Ovary (tissue), 3 donors: ENCODE results near the gene NIPBL.

ENCODE experiments used
- CTCF ChIP-seq, 3 donors: fragments of 450-650 bp in 2 of 3; fragments of 200-600 bp in 1 of 3; IDR thresholded peaks; one replicate each; pipeline versions ENCODE4 v1.5.1 to v1.8.0; 2016 to 2022; ENCODE audit warnings: antibody characterized with exemption in 3 of 3, mild to moderate bottlenecking in 1 of 3
- POLR2A ChIP-seq: fragments of 450-650 bp; IDR thresholded peaks from one replicate; pipeline ENCODE4 v1.6.1; 2017; ENCODE audit warnings: antibody characterized with exemption, mild to moderate bottlenecking, moderate library complexity
- donor health status: DM: no; HTN: no; CAD: no.

GRCh38 chr5:36919238-36919637, 42.7 kb downstream of the NIPBL start:
- no peak for TF ChIP-seq CTCF (IDR thresholded peaks at IDR 0.05)
- TF ChIP-seq POLR2A, result no peak
